GM18867 (cell line): ENCODE data around the gene SLC45A3.
A peak's percentile ranks its signal among the peaks of the same experiment; 100 is the strongest.

ENCODE experiments used
- ATAC-seq: cut with Tn5 transposase; IDR thresholded peaks from one replicate; pipeline ENCODE4 v1.9.1; 2021; ENCODE audit warnings: mild to moderate bottlenecking, moderate library complexity; ENCODE audit not compliant: unreplicated experiment

SLC45A3 gene

DNA sequence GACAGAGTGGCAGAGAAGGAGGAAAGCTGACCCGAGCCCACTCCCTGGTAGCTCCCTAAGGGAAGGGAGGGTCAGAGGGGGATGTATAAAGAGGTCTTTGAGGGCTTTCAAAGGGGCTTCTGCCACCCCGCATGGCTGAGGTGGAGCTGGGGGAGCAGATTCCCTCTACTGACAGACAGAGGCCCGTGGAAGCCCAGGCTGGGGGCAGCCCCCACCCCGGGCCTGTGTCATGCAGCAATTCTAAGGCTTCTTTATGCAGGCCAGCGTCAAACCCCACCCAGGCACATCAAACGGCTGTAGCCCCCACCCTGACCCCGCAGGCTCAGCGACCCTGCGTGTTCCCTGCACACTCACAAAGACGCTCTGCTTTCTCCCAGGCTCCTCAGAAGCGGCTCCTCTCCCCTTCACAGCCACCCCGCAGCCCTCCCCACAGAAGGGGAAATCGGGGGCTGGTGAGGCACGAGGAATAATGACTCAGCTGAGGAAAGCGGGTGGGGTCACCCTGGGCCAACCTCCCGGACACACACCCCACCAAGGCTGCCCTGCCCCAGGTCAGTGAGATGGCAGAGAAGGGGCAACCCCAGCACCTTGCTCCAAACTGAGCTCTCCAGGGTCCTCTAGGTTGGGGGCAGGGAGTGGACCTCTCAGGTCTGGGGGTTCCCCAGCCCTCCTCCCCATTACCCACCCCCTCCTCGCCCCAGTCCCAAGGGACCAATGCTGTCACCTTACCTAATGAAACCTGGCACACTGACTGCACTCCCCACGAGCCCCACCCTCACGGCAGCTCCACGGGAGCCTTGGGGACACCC lies 10.8 kb downstream of the SLC45A3 start:
- no peak for ATAC-seq

GRCh38 chr1:205668951-205669340 lies 11.4 kb downstream of the SLC45A3 start:
- no peak for ATAC-seq

- ATAC-seq, result no peak
Measured at GRCh38 chr1:205667909-205668643, 12.2 kb downstream of the SLC45A3 start.

GRCh38 chr1:205666372-205667166 lies 13.7 kb downstream of the SLC45A3 start:
- no peak for ATAC-seq

DNA sequence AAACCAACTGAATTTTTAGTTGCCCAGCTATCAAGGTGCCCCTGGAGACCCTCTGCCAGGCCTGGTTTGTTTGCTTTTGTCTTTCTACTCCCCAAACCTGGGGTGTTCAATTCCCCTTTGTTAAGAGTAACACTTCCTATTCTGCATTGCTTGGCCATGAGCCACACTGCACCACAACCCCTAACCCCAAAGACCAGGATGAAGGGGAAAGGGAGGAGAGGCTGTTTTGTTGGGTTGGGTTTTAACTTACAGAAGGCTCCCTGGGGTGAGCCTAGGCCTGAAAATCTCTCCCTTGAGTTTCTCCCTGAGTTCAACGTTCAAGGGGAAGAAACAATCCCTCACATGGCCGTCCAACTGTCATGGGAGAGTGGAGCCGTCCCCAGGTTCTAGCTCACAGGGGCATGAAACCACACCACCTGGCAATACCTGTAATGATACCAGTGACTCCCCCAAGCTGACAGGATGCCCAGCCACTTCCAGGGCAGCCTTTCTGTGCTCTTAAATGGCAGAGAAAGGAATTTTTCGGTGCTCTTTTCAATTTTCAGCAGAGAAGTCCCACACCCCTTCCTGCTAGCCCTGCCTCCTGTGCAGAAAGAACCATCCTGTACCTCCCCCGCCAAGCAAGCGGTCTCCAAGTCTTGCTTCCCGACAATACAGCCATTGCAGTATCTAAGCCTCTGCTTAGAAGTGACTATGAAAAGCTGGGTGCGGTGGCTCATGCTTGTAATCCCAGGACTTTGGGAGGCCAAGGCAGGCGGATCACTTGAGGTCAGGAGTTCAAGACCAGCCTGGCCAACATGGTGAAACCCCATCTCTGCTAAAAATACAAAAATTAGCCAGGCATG lies 14.9 kb downstream of the SLC45A3 start:
- no peak for ATAC-seq

- no peak for ATAC-seq
Measured at GRCh38 chr1:205664399-205665017, 15.8 kb downstream of the SLC45A3 start.

DNA sequence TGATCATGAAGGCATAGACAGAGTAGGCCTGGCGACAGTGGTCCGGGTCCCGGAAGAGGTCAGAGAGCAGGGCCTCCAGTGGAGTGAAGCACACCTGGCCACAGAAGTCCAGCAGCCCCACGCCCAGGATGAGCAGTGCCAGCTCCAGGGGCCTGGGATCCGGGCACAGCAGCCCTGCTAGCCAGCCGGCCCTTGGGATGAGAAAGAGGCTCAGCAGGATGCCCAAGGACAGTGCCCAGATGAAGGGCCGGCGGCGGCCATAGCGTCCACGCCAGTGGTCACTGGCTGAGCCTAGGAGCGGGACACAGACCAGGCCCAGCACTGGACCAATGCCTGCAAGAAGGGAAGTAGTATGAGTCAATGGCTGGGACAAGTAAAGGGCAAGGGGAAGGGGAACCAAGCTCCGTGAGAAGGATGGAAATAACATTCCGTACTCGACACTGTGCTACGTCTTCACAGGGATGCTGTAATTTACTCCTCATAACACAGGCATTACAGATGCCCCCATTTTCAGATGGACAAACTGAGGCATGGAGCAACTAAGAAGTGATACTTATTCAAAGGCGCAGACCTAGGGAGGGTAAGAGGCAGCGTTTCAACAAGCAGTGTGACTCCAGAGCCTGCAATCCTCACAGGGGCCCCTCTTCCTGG lies 16.9 kb downstream of the SLC45A3 start:
- ATAC-seq, result no peak

DNA sequence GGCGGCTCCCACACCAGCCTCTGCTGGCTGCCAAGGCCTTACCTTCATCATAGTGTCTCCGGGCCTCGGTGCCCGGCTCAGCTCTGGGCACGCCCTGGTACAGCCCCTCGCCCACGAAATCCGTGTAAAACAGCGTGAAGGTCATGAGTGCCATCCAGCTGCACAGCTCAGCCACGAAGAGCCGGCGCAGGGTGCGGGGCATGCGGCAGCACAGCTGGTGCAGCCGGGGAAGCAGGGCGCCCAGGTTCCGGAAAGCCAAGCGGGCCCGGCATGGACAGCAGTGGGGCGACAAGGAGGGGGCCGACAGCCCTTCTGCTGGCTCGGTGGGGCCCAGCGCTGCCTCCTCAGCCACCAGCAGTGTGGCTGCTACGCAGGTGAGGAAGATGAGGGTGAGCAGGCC lies 17.5 kb downstream of the SLC45A3 start:
- ATAC-seq, result no peak

- no peak for ATAC-seq
Measured at GRCh38 chr1:205662135-205662738, 18.1 kb downstream of the SLC45A3 start.

DNA sequence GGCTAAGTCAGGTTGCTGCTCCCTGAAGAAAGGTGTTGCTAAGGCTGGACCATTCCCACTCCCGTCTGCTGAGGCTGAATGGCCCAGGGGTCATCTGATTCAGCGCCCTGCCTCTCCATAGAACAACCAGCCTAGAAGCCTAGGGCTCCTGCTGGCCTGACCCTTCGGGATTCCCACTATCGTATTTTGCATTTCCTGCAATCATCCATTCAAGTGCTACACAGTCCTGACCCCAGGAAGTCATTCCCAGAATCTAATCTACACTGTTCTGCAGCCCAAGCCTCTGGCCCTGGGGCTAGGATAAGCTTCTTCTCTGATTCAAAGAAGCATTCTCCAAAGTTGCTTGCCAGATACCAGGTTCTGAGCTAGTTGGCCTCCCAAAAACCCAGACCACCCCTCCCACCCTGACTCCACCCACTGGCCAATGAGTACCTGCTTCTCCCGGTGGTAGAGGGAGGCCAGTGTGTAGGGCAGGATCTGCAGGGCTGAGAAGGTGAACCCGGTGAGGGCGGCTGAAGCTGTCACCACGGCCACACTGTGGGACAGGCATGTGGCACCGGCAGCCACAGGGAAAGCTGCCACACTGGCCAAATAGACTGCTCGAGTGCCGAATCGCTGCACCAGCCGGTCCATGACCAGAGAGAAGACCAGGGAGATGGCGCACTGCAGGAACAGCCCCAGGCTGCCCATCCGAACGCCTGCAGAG lies 18.7 kb downstream of the SLC45A3 start:
- no peak for ATAC-seq

DNA sequence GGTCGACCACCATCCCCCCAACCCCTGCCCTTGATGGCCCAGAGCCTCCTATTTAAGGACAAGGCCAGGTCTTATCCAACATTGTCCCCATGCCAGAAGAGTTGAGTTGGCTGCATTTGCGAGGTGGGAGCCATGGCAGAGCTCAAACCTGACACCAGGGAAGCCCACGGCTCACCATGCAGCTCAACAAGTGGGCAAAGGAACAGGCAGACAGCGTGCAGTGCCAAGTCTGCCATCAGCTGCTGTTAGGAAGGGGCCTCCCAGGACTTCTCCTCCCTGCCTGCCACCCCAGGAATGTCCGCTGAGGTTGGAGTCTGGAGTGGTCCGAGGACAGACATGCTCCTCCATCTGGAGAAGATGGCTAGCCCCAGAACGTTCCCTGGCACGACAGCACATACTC lies 19.9 kb downstream of the SLC45A3 start:
- no peak for ATAC-seq

- peak; percentile 75 for ATAC-seq
Measured at GRCh38 chr1:205658943-205659581, 21.2 kb downstream of the SLC45A3 start.

GRCh38 chr1:205656236-205656635 lies 24.1 kb downstream of the SLC45A3 start:
- ATAC-seq, result no peak

GRCh38 chr1:205652984-205653383 lies 27.3 kb downstream of the SLC45A3 start:
- no peak for ATAC-seq

DNA sequence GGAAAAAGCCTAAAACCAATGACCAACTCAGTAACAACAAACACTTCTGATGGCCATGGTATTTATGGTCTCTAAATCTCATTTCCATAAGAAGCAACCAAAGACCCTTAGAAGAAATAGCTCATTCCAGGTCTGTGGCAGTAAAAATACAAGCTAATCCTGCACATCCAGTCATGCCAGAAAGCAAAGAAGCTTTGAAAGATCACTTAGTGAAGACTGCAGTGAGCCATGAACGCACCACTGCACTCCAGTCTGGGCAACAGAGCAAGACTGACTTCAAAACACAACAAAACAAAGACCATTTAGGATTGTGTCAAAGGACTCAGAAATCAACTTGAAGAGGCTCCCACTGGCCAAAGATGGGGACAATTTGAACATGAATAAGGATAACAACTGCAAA lies 30.1 kb downstream of the SLC45A3 start:
- no peak for ATAC-seq

- no peak for ATAC-seq
Measured at GRCh38 chr1:205645519-205645918, 34.8 kb downstream of the SLC45A3 start.

DNA sequence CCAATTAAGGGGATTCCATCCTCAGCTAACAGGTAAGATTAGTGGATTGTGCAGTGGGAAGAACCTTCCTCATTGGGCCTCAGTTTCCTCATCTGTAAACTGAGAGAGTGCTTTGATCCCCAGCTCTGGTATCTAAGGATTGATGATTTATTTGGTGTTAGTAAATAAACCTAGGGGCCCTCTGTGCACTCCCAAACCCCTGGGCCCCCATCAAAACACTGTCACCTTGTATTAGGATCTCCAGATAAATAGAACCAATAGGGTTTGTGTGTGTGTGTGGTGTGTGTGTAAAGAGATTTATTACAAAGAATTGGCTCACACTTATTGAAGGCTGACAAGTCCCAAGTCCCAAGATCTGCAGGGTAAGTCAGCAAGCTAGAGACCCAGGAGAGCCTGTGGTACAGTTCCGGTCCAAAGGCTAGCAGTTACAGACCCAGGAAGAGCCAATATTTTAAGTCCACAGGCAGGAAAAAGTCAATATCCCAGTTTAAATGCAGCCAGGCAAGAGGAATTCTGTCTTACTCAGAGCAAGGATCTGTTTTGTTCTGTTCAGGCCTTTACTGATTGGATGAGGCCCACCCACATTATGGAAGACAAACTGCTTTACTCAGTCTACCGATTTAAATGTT lies 37.5 kb downstream of the SLC45A3 start:
- no peak for ATAC-seq

GRCh38 chr1:205639567-205639966 lies 40.7 kb downstream of the SLC45A3 start:
- ATAC-seq, result no peak
